Endothelial cell of hepatic sinusoid (primary cell): ENCODE data around the gene CPSF6.
"Not testable (repeated sequence)": the region's sequence is repeated elsewhere in the genome, so short reads cannot be mapped to it uniquely, and the experiment has no call there.

Experiments used
- in situ Hi-C: cut with HindIII; loops from 2 replicates; pipeline ENCODE4 v1.10.0; 2017; ENCODE audit warnings: low sequenced_read_pairs

The CPSF6 gene

GRCh38 chr12:69317233-69317632 is 77.9 kb downstream of the CPSF6 start:
- in situ Hi-C loops, result not testable (repeated sequence)

GRCh38 chr12:69318225-69318624 is 78.9 kb downstream of the CPSF6 start:
- in situ Hi-C loops, result no loop called here

- in situ Hi-C loops, result no loop called here
Measured at GRCh38 chr12:69321351-69321750, 82.0 kb downstream of the CPSF6 start.
